ENCODE measurements around the gene EFTUD2.

GRCh38 chr17:44906763-44907728 lies 7.8 kb upstream of the EFTUD2 start:
- TF ChIP-seq, protein P1, sequence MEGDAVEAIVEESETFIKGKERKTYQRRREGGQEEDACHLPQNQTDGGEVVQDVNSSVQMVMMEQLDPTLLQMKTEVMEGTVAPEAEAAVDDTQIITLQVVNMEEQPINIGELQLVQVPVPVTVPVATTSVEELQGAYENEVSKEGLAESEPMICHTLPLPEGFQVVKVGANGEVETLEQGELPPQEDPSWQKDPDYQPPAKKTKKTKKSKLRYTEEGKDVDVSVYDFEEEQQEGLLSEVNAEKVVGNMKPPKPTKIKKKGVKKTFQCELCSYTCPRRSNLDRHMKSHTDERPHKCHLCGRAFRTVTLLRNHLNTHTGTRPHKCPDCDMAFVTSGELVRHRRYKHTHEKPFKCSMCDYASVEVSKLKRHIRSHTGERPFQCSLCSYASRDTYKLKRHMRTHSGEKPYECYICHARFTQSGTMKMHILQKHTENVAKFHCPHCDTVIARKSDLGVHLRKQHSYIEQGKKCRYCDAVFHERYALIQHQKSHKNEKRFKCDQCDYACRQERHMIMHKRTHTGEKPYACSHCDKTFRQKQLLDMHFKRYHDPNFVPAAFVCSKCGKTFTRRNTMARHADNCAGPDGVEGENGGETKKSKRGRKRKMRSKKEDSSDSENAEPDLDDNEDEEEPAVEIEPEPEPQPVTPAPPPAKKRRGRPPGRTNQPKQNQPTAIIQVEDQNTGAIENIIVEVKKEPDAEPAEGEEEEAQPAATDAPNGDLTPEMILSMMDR (IDR thresholded peaks at IDR 0.05), result no peak
- TF ChIP-seq TEAD4 (CRISPR knock-in tag; IDR thresholded peaks at IDR 0.05) (no peak), ZNF232 (CRISPR knock-in tag; IDR thresholded peaks at IDR 0.05) (no peak), ZNF416 (CRISPR knock-in tag; IDR thresholded peaks at IDR 0.05) (no peak), TP53 (CRISPR knock-in tag; IDR thresholded peaks at IDR 0.05) (no peak)
- TF ChIP-seq, protein P2, sequence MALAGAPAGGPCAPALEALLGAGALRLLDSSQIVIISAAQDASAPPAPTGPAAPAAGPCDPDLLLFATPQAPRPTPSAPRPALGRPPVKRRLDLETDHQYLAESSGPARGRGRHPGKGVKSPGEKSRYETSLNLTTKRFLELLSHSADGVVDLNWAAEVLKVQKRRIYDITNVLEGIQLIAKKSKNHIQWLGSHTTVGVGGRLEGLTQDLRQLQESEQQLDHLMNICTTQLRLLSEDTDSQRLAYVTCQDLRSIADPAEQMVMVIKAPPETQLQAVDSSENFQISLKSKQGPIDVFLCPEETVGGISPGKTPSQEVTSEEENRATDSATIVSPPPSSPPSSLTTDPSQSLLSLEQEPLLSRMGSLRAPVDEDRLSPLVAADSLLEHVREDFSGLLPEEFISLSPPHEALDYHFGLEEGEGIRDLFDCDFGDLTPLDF (CRISPR knock-in tag; IDR thresholded peaks at IDR 0.05), result no peak

Data from WTC11 (cell line).